HepG2 (cell line): Measurements from ENCODE around the gene ELAPOR1. TPM values are rescaled to one million over a fixed set of nuclear protein-coding genes. Genes with fewer than 3 reads are reported as not detected.

ENCODE experiments used
- GATAD2A ChIP-seq: IDR thresholded peaks from 2 replicates; pipeline ENCODE4 v1.6.1; 2016
- IKZF4 ChIP-seq: sonication (generic); formaldehyde crosslinking; IDR thresholded peaks from 2 replicates; pipeline ENCODE4 v1.5.1; 2020; ENCODE audit warnings: borderline replicate concordance, mild to moderate bottlenecking, low read depth, missing genetic modification reagents; ENCODE audit errors: not compliant biosample characterization
- MIER2 ChIP-seq: IDR thresholded peaks from 2 replicates; pipeline ENCODE4 v1.6.1; 2016; ENCODE audit warnings: missing biosample characterization, missing genetic modification reagents
- MIER3 ChIP-seq: IDR thresholded peaks from 2 replicates; pipeline ENCODE4 v1.6.1; 2016; ENCODE audit warnings: missing compliant biosample characterization, borderline replicate concordance
- NCOR1 ChIP-seq: fragments of 200-600 bp; sonication (generic); IDR thresholded peaks from 2 replicates; pipeline ENCODE4 v1.7.0; 2017; ENCODE audit warnings: antibody characterized with exemption, low read length, borderline replicate concordance
- NONO ChIP-seq, 2 experiments: fragments of 450-650 bp in 1 of 2; sonication (generic) in 1 of 2; formaldehyde crosslinking in 1 of 2; IDR thresholded peaks in 1 of 2; conservative IDR thresholded peaks in 1 of 2; 2 replicates each; pipeline versions ENCODE4 v1.6.1 to v1.8.0; 2017 to 2022; ENCODE audit warnings: mild to moderate bottlenecking in 1 of 2, missing genetic modification reagents in 1 of 2, moderate library complexity in 1 of 2
- RAD21 ChIP-seq: fragments of 450-650 bp; formaldehyde crosslinking; IDR thresholded peaks from 2 replicates; pipeline ENCODE4 v1.5.0; 2020; ENCODE audit warnings: mild to moderate bottlenecking
- SMAD3 ChIP-seq: sonication (generic); formaldehyde crosslinking; IDR thresholded peaks from 2 replicates; pipeline ENCODE4 v1.4.0; 2020; ENCODE audit warnings: missing genetic modification reagents
- SP1 ChIP-seq, 2 experiments: fragments of 450-650 bp in 1 of 2; sonication (generic) in 1 of 2; formaldehyde crosslinking in 1 of 2; IDR thresholded peaks; 2 replicates each; pipeline versions ENCODE4 v1.4.0 to v1.6.1; 2016 to 2020; ENCODE audit warnings: missing genetic modification reagents in 1 of 2
- STAT5B ChIP-seq: sonication (generic); formaldehyde crosslinking; IDR thresholded peaks from 2 replicates; pipeline ENCODE4 v1.4.0; 2020; ENCODE audit warnings: missing genetic modification reagents
- TEAD3 ChIP-seq: optimal IDR thresholded peaks from 2 replicates; pipeline ENCODE3; 2016; ENCODE audit warnings: borderline replicate concordance
- ZNF354B ChIP-seq: sonication (generic); formaldehyde crosslinking; IDR thresholded peaks from 2 replicates; pipeline ENCODE4 v1.8.0; 2022; ENCODE audit warnings: mild to moderate bottlenecking, missing genetic modification reagents
- polyA plus RNA-seq, 8 experiments: library from polyadenylated mRNA; depleted of rRNA in 3 of 8; stranded (reverse) in 7 of 8; unstranded in 1 of 8; fragments of >200 nt; fragmentation: Illumina TruSeq in 4 of 8; extraction: Trizol in 4 of 8; gene quantifications; 2 replicates each; pipeline versions ENCODE4 v1.2.1 to v1.2.3, GENCODE V29; 2011 to 2016; ENCODE audit warnings: low read depth in 4 of 8, missing spikeins in 1 of 8, mixed read lengths in 1 of 8; ENCODE audit not compliant: insufficient read depth in 1 of 8
- total RNA-seq, 5 experiments: library from RNA; depleted of rRNA; stranded (reverse); fragments of >200 nt; fragmentation: Illumina TruSeq; extraction: Trizol; gene quantifications; 2 replicates each; pipeline ENCODE4 v1.2.3, GENCODE V29; 2016; ENCODE audit warnings: low read depth in 1 of 5
- TF ChIP-seq, protein P1 (sequence below): IDR thresholded peaks from 2 replicates; pipeline ENCODE4 v1.6.1; 2016; ENCODE audit warnings: missing genetic modification reagents, missing compliant biosample characterization
- TF ChIP-seq, protein P2 (sequence below): sonication (generic); formaldehyde crosslinking; IDR thresholded peaks from 2 replicates; pipeline ENCODE4 v1.8.1; 2023; ENCODE audit warnings: missing genetic modification reagents, inconsistent platforms, borderline replicate concordance
- TF ChIP-seq, protein P3 (sequence below): sonication (generic); formaldehyde crosslinking; IDR thresholded peaks from 2 replicates; pipeline ENCODE4 v1.8.1; 2022; ENCODE audit warnings: mild to moderate bottlenecking, missing genetic modification reagents
- TF ChIP-seq, protein P4 (sequence below), 2 experiments: sonication (generic) in 1 of 2; formaldehyde crosslinking in 1 of 2; IDR thresholded peaks; 2 replicates each; pipeline versions ENCODE4 v1.6.1 to v1.9.0; 2014 to 2022; ENCODE audit warnings: antibody characterized with exemption in 1 of 2, borderline replicate concordance in 1 of 2, inconsistent platforms in 1 of 2, low read depth in 1 of 2, missing genetic modification reagents in 1 of 2
- TF ChIP-seq, protein P5 (sequence below): conservative IDR thresholded peaks from 2 replicates; pipeline ENCODE4 v1.6.1; 2018; ENCODE audit warnings: missing genetic modification reagents

ELAPOR1 gene
- total and polyA plus RNA-seq, 2 of the 13 experiments (the other 11 are each of a cell fraction or from before 2014, with no cell fraction given): 0.13 to 0.20 TPM

DNA sequence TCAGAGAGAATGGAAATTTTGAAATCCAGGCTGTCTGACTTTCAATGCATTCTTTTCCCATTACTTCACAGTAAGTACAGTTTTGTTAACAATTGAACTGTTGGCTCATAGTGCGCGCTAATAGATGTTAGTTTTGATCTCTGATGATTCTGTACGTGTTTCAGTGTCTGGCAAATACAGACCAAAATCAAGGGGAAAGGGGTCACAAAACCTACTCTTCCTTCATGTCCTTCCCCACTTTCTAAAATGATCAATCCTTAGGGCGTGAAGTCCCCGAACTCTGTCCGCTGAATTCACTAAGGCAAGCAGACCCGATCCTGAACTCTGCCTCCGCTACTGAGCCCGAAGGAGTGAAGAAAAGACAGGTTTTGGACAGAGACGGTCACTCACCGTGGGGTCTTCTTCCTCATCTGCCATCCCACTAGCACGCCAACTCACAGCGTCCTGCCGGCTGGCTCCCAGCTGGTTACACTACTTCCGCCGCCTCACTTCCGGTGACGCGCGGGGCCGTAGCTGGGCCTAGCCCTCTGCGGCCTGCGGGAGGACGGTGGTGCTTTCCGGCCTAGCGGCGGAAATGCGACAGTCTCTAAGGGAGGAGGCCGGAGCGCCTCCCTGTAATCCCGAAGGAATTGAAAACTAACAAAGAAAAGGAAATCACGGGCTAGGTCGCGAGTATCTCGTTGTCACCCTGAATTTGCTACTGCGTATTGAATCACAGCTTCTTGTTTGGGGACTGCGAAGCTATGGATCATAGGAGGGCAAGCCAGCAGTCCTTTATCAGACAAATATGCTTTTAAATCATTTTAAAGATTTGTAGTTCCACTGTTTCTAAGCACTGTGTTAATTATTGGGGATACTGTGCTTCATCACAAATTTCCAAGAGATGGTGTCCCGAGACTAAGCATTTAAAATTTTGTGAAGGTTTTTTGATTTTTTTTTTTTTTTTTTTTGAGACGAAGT, 38.1 kb upstream of the ELAPOR1 start, which contains the start of gene TAF13 (continued):
- peak; percentile 80 for TF ChIP-seq TEAD3 (CRISPR knock-in tag)
- TF ChIP-seq, protein P1, sequence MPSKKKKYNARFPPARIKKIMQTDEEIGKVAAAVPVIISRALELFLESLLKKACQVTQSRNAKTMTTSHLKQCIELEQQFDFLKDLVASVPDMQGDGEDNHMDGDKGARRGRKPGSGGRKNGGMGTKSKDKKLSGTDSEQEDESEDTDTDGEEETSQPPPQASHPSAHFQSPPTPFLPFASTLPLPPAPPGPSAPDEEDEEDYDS (CRISPR knock-in tag): peak; percentile 91
- TF ChIP-seq RAD21 (CRISPR knock-in tag): peak; percentile 9; the same call in 1 of the 2 replicates
- TF ChIP-seq, protein P2, sequence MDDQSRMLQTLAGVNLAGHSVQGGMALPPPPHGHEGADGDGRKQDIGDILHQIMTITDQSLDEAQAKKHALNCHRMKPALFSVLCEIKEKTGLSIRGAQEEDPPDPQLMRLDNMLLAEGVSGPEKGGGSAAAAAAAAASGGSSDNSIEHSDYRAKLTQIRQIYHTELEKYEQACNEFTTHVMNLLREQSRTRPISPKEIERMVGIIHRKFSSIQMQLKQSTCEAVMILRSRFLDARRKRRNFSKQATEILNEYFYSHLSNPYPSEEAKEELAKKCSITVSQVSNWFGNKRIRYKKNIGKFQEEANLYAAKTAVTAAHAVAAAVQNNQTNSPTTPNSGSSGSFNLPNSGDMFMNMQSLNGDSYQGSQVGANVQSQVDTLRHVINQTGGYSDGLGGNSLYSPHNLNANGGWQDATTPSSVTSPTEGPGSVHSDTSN (CRISPR knock-in tag): no peak
- peak; percentile 67; the same call in 1 of the 2 replicates for TF ChIP-seq MIER3 (CRISPR knock-in tag)
- no peak for TF ChIP-seq SP1 (IDR thresholded peaks at IDR 0.05)
- 0 out of 2 replicates have a peak, but pooled peaks have one; percentile 45 for TF ChIP-seq SP1 (CRISPR knock-in tag; IDR thresholded peaks at IDR 0.05)
- TF ChIP-seq MIER2 (CRISPR knock-in tag): peak; percentile 52; the same call in 1 of the 2 replicates
- 0 out of 2 replicates have a peak, but pooled peaks have one; percentile 6 for TF ChIP-seq STAT5B (CRISPR knock-in tag)
- TF ChIP-seq IKZF4: peak; percentile 39
- TF ChIP-seq, protein P3, sequence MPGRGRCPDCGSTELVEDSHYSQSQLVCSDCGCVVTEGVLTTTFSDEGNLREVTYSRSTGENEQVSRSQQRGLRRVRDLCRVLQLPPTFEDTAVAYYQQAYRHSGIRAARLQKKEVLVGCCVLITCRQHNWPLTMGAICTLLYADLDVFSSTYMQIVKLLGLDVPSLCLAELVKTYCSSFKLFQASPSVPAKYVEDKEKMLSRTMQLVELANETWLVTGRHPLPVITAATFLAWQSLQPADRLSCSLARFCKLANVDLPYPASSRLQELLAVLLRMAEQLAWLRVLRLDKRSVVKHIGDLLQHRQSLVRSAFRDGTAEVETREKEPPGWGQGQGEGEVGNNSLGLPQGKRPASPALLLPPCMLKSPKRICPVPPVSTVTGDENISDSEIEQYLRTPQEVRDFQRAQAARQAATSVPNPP (CRISPR knock-in tag): no peak
- TF ChIP-seq, protein P4, sequence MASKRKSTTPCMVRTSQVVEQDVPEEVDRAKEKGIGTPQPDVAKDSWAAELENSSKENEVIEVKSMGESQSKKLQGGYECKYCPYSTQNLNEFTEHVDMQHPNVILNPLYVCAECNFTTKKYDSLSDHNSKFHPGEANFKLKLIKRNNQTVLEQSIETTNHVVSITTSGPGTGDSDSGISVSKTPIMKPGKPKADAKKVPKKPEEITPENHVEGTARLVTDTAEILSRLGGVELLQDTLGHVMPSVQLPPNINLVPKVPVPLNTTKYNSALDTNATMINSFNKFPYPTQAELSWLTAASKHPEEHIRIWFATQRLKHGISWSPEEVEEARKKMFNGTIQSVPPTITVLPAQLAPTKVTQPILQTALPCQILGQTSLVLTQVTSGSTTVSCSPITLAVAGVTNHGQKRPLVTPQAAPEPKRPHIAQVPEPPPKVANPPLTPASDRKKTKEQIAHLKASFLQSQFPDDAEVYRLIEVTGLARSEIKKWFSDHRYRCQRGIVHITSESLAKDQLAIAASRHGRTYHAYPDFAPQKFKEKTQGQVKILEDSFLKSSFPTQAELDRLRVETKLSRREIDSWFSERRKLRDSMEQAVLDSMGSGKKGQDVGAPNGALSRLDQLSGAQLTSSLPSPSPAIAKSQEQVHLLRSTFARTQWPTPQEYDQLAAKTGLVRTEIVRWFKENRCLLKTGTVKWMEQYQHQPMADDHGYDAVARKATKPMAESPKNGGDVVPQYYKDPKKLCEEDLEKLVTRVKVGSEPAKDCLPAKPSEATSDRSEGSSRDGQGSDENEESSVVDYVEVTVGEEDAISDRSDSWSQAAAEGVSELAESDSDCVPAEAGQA (IDR thresholded peaks at IDR 0.05; ENCODE audit: low read depth): peak; percentile 84; the same call in 1 of the 2 replicates
- TF ChIP-seq, protein P4 (CRISPR knock-in tag; IDR thresholded peaks at IDR 0.05; ENCODE audit: borderline replicate concordance): no peak; the same call in 1 of the 2 replicates
- no peak for TF ChIP-seq NONO (IDR thresholded peaks at IDR 0.05)
- peak; percentile 85 for TF ChIP-seq NONO (CRISPR knock-in tag; conservative IDR thresholded peaks at IDR 0.05)
- TF ChIP-seq GATAD2A: peak; percentile 88
- peak; percentile 32; the same call in 1 of the 2 replicates for TF ChIP-seq NCOR1
- TF ChIP-seq SMAD3 (CRISPR knock-in tag): peak; percentile 42; the same call in 1 of the 2 replicates
- no peak for TF ChIP-seq ZNF354B (CRISPR knock-in tag)
- TF ChIP-seq, protein P5, sequence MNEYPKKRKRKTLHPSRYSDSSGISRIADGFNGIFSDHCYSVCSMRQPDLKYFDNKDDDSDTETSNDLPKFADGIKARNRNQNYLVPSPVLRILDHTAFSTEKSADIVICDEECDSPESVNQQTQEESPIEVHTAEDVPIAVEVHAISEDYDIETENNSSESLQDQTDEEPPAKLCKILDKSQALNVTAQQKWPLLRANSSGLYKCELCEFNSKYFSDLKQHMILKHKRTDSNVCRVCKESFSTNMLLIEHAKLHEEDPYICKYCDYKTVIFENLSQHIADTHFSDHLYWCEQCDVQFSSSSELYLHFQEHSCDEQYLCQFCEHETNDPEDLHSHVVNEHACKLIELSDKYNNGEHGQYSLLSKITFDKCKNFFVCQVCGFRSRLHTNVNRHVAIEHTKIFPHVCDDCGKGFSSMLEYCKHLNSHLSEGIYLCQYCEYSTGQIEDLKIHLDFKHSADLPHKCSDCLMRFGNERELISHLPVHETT: peak; percentile 88
